Superior temporal gyrus (tissue), 1 donor: ENCODE data around the gene SLC5A11.
"Not testable (repeated sequence)": the region's sequence is repeated elsewhere in the genome, so short reads cannot be mapped to it uniquely, and the experiment has no call there.

Experiments used
- DNase-seq: peaks from one replicate; pipeline ENCODE4 v3.0.0-alpha.2; 2016; ENCODE audit errors: extremely low spot score

Gene SLC5A11

GRCh38 chr16:24845726-24846547 is at the start of gene SLC5A11:
SLC5A11 (plus strand) TSS chr16:24845963; CDS start chr16:24858644, 12,681 bp downstream.
- no peak for DNase-seq

GRCh38 chr16:24800586-24800985 is 45.2 kb upstream of the SLC5A11 start:
- DNase-seq, result no peak

GRCh38 chr16:24801761-24802302 is 43.9 kb upstream of the SLC5A11 start:
- DNase-seq, result no peak

- no peak for DNase-seq
These were observed 40.3 kb upstream of the SLC5A11 start for GRCh38 chr16:24805484-24805883.

GRCh38 chr16:24807301-24807700 is 38.5 kb upstream of the SLC5A11 start:
- no peak for DNase-seq

- DNase-seq, result no peak
These were observed 34.6 kb upstream of the SLC5A11 start for GRCh38 chr16:24810951-24811843.

GRCh38 chr16:24812813-24813212 is 33.0 kb upstream of the SLC5A11 start:
- not testable (repeated sequence) for DNase-seq

- no peak for DNase-seq
These were observed 30.7 kb upstream of the SLC5A11 start for GRCh38 chr16:24815021-24815420.

GRCh38 chr16:24816688-24817087 is 29.1 kb upstream of the SLC5A11 start:
- no peak for DNase-seq

- no peak for DNase-seq
These were observed 26.2 kb upstream of the SLC5A11 start for GRCh38 chr16:24819462-24820040.

GRCh38 chr16:24820522-24820921 is 25.2 kb upstream of the SLC5A11 start:
- DNase-seq, result no peak

- DNase-seq, result no peak
These were observed 24.6 kb upstream of the SLC5A11 start for GRCh38 chr16:24821129-24821528.

- no peak for DNase-seq
These were observed 23.2 kb upstream of the SLC5A11 start for GRCh38 chr16:24822542-24822941.

- DNase-seq, result no peak
These were observed 22.8 kb upstream of the SLC5A11 start for GRCh38 chr16:24822974-24823373.

GRCh38 chr16:24825696-24826095 is 20.1 kb upstream of the SLC5A11 start:
- no peak for DNase-seq

- DNase-seq, result no peak
These were observed 19.6 kb upstream of the SLC5A11 start for GRCh38 chr16:24826096-24826690.

GRCh38 chr16:24826817-24827566 is 18.8 kb upstream of the SLC5A11 start:
- DNase-seq, result no peak

GRCh38 chr16:24829153-24829552 is 16.6 kb upstream of the SLC5A11 start:
- DNase-seq, result no peak

- no peak for DNase-seq
These were observed 12.4 kb upstream of the SLC5A11 start for GRCh38 chr16:24833352-24833751.

GRCh38 chr16:24834459-24835335 is 11.1 kb upstream of the SLC5A11 start:
- DNase-seq, result peak; percentile 83
